Measurements from ENCODE around the gene BRD3. TPM values are rescaled to one million over a fixed set of nuclear protein-coding genes. Genes with fewer than 3 reads are reported as not detected.

The BRD3 gene
- total RNA-seq, 1 experiment from 2014 or later, result 1.7 TPM

GRCh38 chr9:134007150-134007549, 60.7 kb downstream of the BRD3 start:
- no peak for DNase-seq (ENCODE audit: low read depth, low spot score)
- in situ Hi-C loops (cut with HindIII; ENCODE audit: low pct_unique_long_range_greater_than_20kb, low sequenced_read_pairs), result loop anchor here (25.0 kb wide), 1 partner anchor 220 kb away; no protein-coding TSS in a partner anchor

GRCh38 chr9:134005381-134005780, 62.4 kb downstream of the BRD3 start:
- in situ Hi-C loops (cut with HindIII; ENCODE audit: low pct_unique_long_range_greater_than_20kb, low sequenced_read_pairs), result loop anchor here (25.0 kb wide), 1 partner anchor 218 kb away; no protein-coding TSS in a partner anchor
- no peak for DNase-seq (ENCODE audit: low read depth, low spot score)

DNA sequence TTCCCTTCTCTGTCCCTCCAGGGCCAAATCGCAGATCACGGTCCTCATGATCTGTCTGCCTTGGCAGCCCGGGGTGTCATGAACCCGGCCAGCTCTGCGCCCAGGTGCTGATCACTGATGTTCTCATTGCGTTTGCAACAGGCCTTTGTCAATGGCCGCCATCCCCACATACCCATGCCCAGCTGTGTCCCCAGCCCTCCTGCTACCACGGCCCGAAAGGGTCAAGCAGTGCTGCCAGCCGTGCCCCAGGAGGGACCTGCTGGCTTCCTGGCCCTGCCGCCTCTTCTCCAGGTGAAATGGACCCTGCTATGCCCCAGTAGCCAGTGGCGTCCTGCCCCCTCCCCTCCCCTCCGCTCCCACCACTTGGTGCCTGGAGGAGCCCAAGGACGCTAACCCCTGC, 62.9 kb downstream of the BRD3 start:
- in situ Hi-C loops (cut with HindIII; ENCODE audit: low pct_unique_long_range_greater_than_20kb, low sequenced_read_pairs), result loop anchor here (25.0 kb wide), 1 partner anchor 218 kb away; no protein-coding TSS in a partner anchor

DNA sequence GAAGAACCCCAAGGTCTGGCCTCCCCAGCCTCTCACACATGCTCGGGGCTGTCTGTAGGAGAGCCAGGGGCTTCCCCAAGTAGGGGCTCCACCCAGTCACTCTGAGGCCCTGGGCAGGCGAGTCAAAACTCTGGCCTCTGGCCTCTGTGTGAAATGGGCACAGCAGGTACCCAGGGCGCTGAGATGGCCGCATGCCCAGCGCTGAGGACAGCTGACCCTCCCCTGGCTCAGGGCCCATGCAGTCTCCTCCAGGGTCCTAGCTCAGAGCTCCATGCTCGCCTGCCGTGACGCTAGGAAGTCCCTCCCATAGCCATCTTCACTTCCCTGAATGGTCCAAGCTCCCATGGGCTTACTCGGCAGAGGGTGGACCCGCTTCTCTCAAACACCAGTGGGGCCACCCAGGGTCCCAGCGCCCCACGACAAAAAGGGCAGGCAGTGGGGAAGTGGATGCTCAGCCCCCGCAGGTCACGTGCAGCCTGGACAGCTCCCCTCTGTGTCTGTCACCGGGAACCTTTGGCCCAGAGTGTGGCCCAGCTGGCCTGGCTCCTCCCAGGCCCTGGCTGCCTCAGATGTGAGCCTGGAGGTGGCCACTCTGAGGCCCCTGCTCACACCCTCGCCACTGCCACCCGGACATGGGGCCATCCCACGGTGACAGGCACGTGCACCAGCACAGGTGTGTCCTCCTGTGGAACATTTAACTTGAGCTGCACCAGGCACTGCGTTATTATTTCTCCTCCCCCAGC, 63.5 kb downstream of the BRD3 start:
- DNase-seq (ENCODE audit: low read depth, low spot score), result no peak
- in situ Hi-C loops (cut with HindIII; ENCODE audit: low pct_unique_long_range_greater_than_20kb, low sequenced_read_pairs), result loop anchor here (25.0 kb wide), 1 partner anchor 217 kb away; no protein-coding TSS in a partner anchor

More for the DNA sequence above, 62.9 kb downstream of the BRD3 start:
- no peak for DNase-seq (ENCODE audit: low read depth, low spot score)

GRCh38 chr9:134003237-134003636, 64.6 kb downstream of the BRD3 start:
- DNase-seq (ENCODE audit: low read depth, low spot score), result no peak
- in situ Hi-C loops (cut with HindIII; ENCODE audit: low pct_unique_long_range_greater_than_20kb, low sequenced_read_pairs), result loop anchor here (25.0 kb wide), 1 partner anchor 216 kb away; no protein-coding TSS in a partner anchor

GRCh38 chr9:134002796-134003195, 65.0 kb downstream of the BRD3 start:
- DNase-seq (ENCODE audit: low read depth, low spot score), result no peak
- in situ Hi-C loops (cut with HindIII; ENCODE audit: low pct_unique_long_range_greater_than_20kb, low sequenced_read_pairs), result loop anchor here (25.0 kb wide), 1 partner anchor 215 kb away; no protein-coding TSS in a partner anchor

GRCh38 chr9:133999851-134000265, 68.0 kb downstream of the BRD3 start:
- no peak for DNase-seq (ENCODE audit: low read depth, low spot score)
- in situ Hi-C loops (cut with HindIII; ENCODE audit: low pct_unique_long_range_greater_than_20kb, low sequenced_read_pairs), result loop anchor here (25.0 kb wide), 1 partner anchor 213 kb away; no protein-coding TSS in a partner anchor

GRCh38 chr9:133998915-133999595, 68.8 kb downstream of the BRD3 start:
- in situ Hi-C loops (cut with HindIII; ENCODE audit: low pct_unique_long_range_greater_than_20kb, low sequenced_read_pairs), result no loop called here
- DNase-seq (ENCODE audit: low read depth, low spot score), result no peak

DNA sequence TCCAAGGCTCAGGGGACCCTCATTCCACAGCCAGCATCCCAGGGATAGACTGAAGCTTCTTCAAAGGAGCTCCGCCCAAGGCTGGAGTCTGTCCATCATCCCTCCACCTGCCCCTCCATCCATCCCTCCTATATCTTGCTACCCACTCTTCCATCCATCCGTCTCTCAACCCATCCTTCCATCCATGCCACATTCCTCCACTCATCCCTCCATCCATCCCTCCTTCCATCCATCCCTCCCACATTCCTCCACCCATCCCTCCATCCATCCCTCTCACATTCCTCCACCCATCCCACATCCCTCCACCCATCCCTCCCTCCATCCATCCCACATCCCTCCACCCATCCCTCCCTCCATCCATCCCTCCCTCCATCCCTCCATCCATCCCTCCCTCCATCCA, 70.2 kb downstream of the BRD3 start:
- in situ Hi-C loops (cut with HindIII; ENCODE audit: low pct_unique_long_range_greater_than_20kb, low sequenced_read_pairs), result no loop called here
- DNase-seq (ENCODE audit: low read depth, low spot score), result no peak

DNA sequence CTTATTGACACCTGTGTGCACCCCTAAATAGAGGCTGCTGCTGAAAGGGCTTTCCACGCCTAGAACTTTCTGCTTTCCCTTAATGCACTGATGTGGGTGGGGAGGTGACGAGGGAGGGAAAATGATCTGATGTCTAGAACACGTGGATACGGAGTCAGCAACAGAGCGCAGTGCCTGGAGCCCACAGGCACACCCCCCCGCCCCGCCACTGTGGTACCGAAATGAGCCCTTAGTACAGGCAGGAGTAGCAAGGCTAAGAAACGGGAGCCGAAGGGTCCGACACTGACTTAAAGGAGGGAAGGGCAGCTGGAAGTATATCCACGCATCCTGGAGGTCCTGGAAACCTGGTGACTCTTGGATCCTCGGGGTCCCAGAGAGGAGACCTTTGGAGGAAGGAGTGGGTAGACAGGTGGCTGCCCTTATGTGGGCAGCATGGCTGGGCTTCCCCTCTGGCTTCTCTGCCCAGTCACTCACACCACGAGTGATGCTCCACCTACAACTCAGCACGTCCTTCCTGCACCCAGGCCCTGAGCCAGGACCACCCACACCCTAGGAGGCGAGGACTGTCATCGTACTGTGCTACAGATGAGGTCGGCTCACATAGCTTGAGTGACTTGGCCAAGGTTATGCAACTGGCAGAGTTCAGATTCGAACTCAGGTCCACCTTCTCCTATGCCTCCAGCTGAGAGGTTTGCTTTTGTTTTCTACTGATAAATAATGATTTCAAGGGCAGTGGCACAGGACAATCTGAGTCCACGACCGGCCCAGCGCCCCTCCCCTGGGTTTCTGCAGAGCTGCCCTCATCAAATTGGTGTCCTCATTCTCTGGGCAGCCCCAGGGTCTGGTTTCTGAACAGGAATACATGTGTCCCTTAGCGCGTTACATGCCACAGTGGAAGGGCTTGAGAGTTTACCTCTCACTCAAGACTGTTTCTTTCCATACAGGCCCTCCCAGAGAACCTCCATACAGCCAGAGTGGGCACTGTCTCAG, 71.0 kb downstream of the BRD3 start:
- in situ Hi-C loops (cut with HindIII; ENCODE audit: low pct_unique_long_range_greater_than_20kb, low sequenced_read_pairs), result no loop called here
- no peak for DNase-seq (ENCODE audit: low read depth, low spot score)

DNA sequence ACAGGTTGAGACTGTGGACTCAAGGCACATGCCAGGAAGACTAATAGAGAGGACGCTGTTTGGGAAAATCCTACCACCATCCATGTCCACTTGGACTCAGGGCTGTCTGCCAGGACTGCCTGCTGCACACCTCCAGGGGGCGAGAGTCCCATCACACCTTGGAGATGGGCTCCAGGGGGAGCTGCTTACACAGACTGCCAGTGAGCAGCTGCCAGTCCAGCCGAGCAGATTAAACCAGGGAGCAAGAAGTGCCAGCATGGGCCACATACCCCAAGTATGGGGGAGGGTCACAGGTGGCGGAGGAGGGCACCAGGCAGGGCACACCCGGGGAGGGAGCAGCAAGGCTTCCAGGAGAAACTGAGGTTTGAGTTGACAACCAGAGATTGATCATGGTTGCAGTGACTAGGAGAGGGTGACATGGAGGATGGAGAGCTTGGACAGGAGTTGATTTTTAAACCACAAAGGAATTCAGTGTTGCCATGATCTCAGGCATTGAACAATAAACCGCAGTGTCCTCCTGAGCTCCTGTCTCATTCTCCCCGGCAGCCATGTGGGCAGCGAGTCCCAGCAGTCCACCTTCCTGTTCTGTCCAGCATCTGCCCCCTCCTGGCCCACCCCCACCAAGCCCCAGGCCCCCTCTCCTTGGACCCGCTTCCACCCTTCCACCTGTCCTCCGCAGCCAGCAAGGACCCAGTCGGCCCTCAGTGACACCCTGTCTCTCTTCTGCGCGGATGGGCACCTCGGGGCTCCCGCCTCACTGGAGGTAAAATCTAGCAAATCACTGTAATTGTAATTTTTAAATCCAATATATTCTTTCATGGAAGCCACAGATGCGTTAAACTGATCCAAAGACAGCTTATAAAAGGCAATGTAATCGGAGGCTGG, 72.6 kb downstream of the BRD3 start:
- in situ Hi-C loops (cut with HindIII; ENCODE audit: low pct_unique_long_range_greater_than_20kb, low sequenced_read_pairs), result no loop called here

GRCh38 chr9:133994353-133995011, 73.3 kb downstream of the BRD3 start:
- in situ Hi-C loops (cut with HindIII; ENCODE audit: low pct_unique_long_range_greater_than_20kb, low sequenced_read_pairs), result no loop called here
- DNase-seq (ENCODE audit: low read depth, low spot score), result peak; percentile 68

More for the DNA sequence above, 72.6 kb downstream of the BRD3 start:
- peak; percentile 48 for DNase-seq (ENCODE audit: low read depth, low spot score)

DNA sequence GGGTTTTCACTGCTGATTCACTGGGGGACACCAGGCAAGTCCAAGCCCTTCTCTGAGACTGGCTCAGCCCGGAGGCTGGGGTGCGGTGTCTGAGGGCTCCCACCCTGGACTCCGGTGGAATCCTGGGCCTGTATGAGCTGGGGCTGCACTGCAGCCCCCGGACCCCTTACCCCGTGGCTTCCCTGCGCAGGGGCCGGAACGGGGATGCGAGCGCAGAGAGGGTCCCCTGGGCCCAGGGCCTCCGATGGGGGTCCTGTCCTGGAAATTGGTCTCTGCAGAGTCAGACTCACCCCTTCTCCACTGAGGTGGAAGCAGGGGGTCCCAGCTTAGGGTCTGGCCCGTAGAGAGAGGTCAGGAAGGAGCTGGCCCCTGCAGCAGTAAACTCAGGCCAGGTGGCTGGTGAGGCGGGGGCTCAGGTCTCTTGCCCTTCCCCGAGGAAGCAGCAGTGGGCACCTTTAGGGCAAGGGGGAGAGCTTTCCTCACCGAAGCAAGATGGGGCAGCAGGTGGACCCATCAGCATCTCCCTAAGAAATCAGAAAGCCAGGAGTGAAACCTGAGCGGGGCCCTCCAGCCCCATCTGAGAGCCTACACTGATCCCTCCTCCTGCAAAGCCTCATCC, 74.1 kb downstream of the BRD3 start:
- in situ Hi-C loops (cut with HindIII; ENCODE audit: low pct_unique_long_range_greater_than_20kb, low sequenced_read_pairs), result no loop called here
- DNase-seq (ENCODE audit: low read depth, low spot score), result no peak

- peak; percentile 78 for DNase-seq (ENCODE audit: low read depth, low spot score)
- in situ Hi-C loops (cut with HindIII; ENCODE audit: low pct_unique_long_range_greater_than_20kb, low sequenced_read_pairs), result no loop called here
Measured at GRCh38 chr9:133992780-133993634, 74.8 kb downstream of the BRD3 start.

Measured in SK-MEL-5 (cell line).